OCI-M1 (cell line): Measurements from ENCODE around the gene TBC1D22A.

ENCODE experiments used
- DNase-seq: peaks from one replicate; lab custom pipeline; 2025; lab: John Stamatoyannopoulos, UW

Gene TBC1D22A

GRCh38 chr22:47083379-47083986 lies 321.0 kb downstream of the TBC1D22A start:
- DNase-seq, result no peak

GRCh38 chr22:47084226-47084625 lies 321.8 kb downstream of the TBC1D22A start:
- DNase-seq, result no peak

GRCh38 chr22:47086596-47087248 lies 324.3 kb downstream of the TBC1D22A start:
- no peak for DNase-seq

- DNase-seq, result no peak
Observed at GRCh38 chr22:47088480-47089158, 326.2 kb downstream of the TBC1D22A start.

- DNase-seq, result no peak
Observed at GRCh38 chr22:47089374-47089773, 326.9 kb downstream of the TBC1D22A start.

GRCh38 chr22:47089796-47090460 lies 327.5 kb downstream of the TBC1D22A start:
- no peak for DNase-seq

- DNase-seq, result no peak
Observed at GRCh38 chr22:47090591-47091245, 328.3 kb downstream of the TBC1D22A start.

GRCh38 chr22:47091246-47091651 lies 328.8 kb downstream of the TBC1D22A start:
- no peak for DNase-seq

GRCh38 chr22:47091921-47092700 lies 329.7 kb downstream of the TBC1D22A start:
- no peak for DNase-seq

- no peak for DNase-seq
Observed at GRCh38 chr22:47092896-47093311, 330.5 kb downstream of the TBC1D22A start.

- no peak for DNase-seq
Observed at GRCh38 chr22:47093720-47094119, 331.3 kb downstream of the TBC1D22A start.

- no peak for DNase-seq
Observed at GRCh38 chr22:47094861-47095330, 332.4 kb downstream of the TBC1D22A start.

GRCh38 chr22:47095395-47096122 lies 333.1 kb downstream of the TBC1D22A start:
- DNase-seq, result no peak

- DNase-seq, result no peak
Observed at GRCh38 chr22:47098121-47098520, 335.7 kb downstream of the TBC1D22A start.

GRCh38 chr22:47098554-47098953 lies 336.1 kb downstream of the TBC1D22A start:
- DNase-seq, result no peak

GRCh38 chr22:47100019-47100418 lies 337.6 kb downstream of the TBC1D22A start:
- DNase-seq, result no peak

- DNase-seq, result no peak
Observed at GRCh38 chr22:47100646-47101200, 338.3 kb downstream of the TBC1D22A start.

- no peak for DNase-seq
Observed at GRCh38 chr22:47101321-47101885, 339.0 kb downstream of the TBC1D22A start.

GRCh38 chr22:47102081-47102480 lies 339.6 kb downstream of the TBC1D22A start:
- no peak for DNase-seq

GRCh38 chr22:47102648-47103047 lies 340.2 kb downstream of the TBC1D22A start:
- DNase-seq, result no peak
